HepG2 (cell line): ENCODE data around the gene CLDN14. TPM values are rescaled to one million over a fixed set of nuclear protein-coding genes. Genes with fewer than 3 reads are reported as not detected.

Experiments used
- ATAC-seq: fragments of 200-7000 bp; cut with Tn5 transposase; 3 replicates; pipeline ENCODE4 v1.9.1; 2020; ENCODE audit warnings: mild to moderate bottlenecking, moderate library complexity
- BruUV-seq: library from RNA; stranded (reverse); fragments of 400-500 nt; replicated peaks from 2 replicates; lab custom pipeline; 2021; lab: Mats Ljungman, UMichigan
- CTCF ChIA-PET: fragments of 300-600 bp; formaldehyde crosslinking; extraction: SDS; loops from one replicate; lab custom pipeline; 2021; ENCODE audit warnings: low total read pairs, inconsistent platforms, low intra/inter-chr PET ratio; lab: Yijun Ruan, JAX
- POLR2A ChIA-PET: fragments of 350-600 bp; sonication (Branson Sonifier 250); formaldehyde crosslinking; loops from one replicate; lab custom pipeline; 2020; ENCODE audit warnings: antibody characterized with exemption, inconsistent platforms; lab: Yijun Ruan, JAX
- DNase-seq: peaks from one replicate; pipeline ENCODE4 v3.0.0-alpha.2; 2015; ENCODE audit warnings: low spot score
- FAIRE-seq: peaks from 3 replicates; lab custom pipeline; 2011; peaks lifted over from hg19 to GRCh38; lab: Jason Lieb, UNC
- H2AFZ ChIP-seq: one replicate; pipeline ENCODE4 v1.6.1; 2011; ENCODE audit warnings: low read length, inconsistent platforms
- H3K27ac ChIP-seq: fragments of 300-600 bp; 3 replicates; pipeline ENCODE4 v1.8.0; 2011; ENCODE audit warnings: mixed run types, mild to moderate bottlenecking, mixed read lengths, low read length, inconsistent platforms; ENCODE audit not compliant: insufficient read depth; ENCODE audit errors: extremely low read length
- H3K27me3 ChIP-seq, 2 experiments: fragments of 200-600 bp in 1 of 2; 2 replicates in 1 of 2; 3 replicates in 1 of 2; pipeline versions ENCODE4 v1.6.0 to v1.8.0; 2011; ENCODE audit warnings: low read length in 2 of 2, mild to moderate bottlenecking in 2 of 2, moderate library complexity in 2 of 2, inconsistent platforms in 1 of 2; ENCODE audit not compliant: insufficient read depth in 2 of 2, control insufficient read depth in 1 of 2
- H3K36me3 ChIP-seq, 2 experiments: fragments of 200-600 bp in 1 of 2; replicated peaks in 1 of 2; 2 replicates in 1 of 2; 3 replicates in 1 of 2; pipeline versions ENCODE4 v1.5.1 to v1.8.0; 2011; ENCODE audit warnings: low read length in 2 of 2, inconsistent platforms in 1 of 2; ENCODE audit not compliant: insufficient read depth in 2 of 2, control insufficient read depth in 1 of 2
- H3K4me1 ChIP-seq: 2 replicates; pipeline ENCODE4 v1.5.1; 2012; ENCODE audit warnings: low read length, inconsistent platforms; ENCODE audit not compliant: insufficient read depth
- H3K4me2 ChIP-seq: 2 replicates; pipeline ENCODE4 v1.6.0; 2011; ENCODE audit warnings: low read depth, low read length, inconsistent platforms
- H3K4me3 ChIP-seq, 3 experiments: fragments of 200-600 bp in 1 of 3; sonication (generic), shearing (Covaris generic) in 1 of 3; replicated peaks in 1 of 3; 2 replicates each; pipeline ENCODE4 v1.5.1; 2011 to 2016; ENCODE audit warnings: low read length in 3 of 3, inconsistent platforms in 2 of 3, low read depth in 2 of 3, mild to moderate bottlenecking in 2 of 3, control low read depth in 1 of 3, mixed read lengths in 1 of 3; ENCODE audit not compliant: insufficient read depth in 1 of 3
- H3K79me2 ChIP-seq: one replicate; pipeline ENCODE4 v1.6.1; 2011; ENCODE audit warnings: low read length, inconsistent platforms; ENCODE audit not compliant: insufficient read depth
- H3K9ac ChIP-seq: 2 replicates; pipeline ENCODE4 v1.6.0; 2011; ENCODE audit warnings: mild to moderate bottlenecking, low read depth, low read length, inconsistent platforms; ENCODE audit not compliant: insufficient read depth
- H3K9me3 ChIP-seq: 2 replicates; pipeline ENCODE4 v1.5.1; 2012; ENCODE audit warnings: mild to moderate bottlenecking, low read length
- H4K20me1 ChIP-seq: 2 replicates; pipeline ENCODE4 v1.6.0; 2011; ENCODE audit warnings: inconsistent platforms, mild to moderate bottlenecking, low read length, moderate library complexity; ENCODE audit not compliant: insufficient read depth
- FOXP1 ChIP-seq, 2 experiments: fragments of 450-650 bp in 1 of 2; IDR thresholded peaks; 2 replicates each; pipeline ENCODE4 v1.6.1; 2017 to 2018; ENCODE audit warnings: antibody characterized with exemption in 1 of 2
- ONECUT2 ChIP-seq: sonication (generic); formaldehyde crosslinking; IDR thresholded peaks from 2 replicates; pipeline ENCODE4 v1.4.0; 2020; ENCODE audit warnings: missing genetic modification reagents
- STAT5B ChIP-seq: sonication (generic); formaldehyde crosslinking; IDR thresholded peaks from 2 replicates; pipeline ENCODE4 v1.4.0; 2020; ENCODE audit warnings: missing genetic modification reagents
- ZNF451 ChIP-seq: sonication (generic); formaldehyde crosslinking; IDR thresholded peaks from 2 replicates; pipeline ENCODE4 v1.5.0; 2020; ENCODE audit warnings: mild to moderate bottlenecking, missing genetic modification reagents
- ZNF558 ChIP-seq: sonication (generic); formaldehyde crosslinking; IDR thresholded peaks from 2 replicates; pipeline ENCODE4 v1.9.0; 2022; ENCODE audit warnings: mild to moderate bottlenecking, missing genetic modification reagents, borderline replicate concordance
- ZNF674 ChIP-seq: sonication (generic); formaldehyde crosslinking; IDR thresholded peaks from 2 replicates; pipeline ENCODE4 v1.5.0; 2020; ENCODE audit warnings: low read depth, mild to moderate bottlenecking, missing genetic modification reagents
- ZNF776 ChIP-seq: sonication (generic); formaldehyde crosslinking; IDR thresholded peaks from 2 replicates; pipeline ENCODE4 v1.4.0; 2020; ENCODE audit warnings: mild to moderate bottlenecking, missing genetic modification reagents
- WGBS: methylation state at CpG from one replicate; pipeline ENCODE4 v1.1.6; 2017; ENCODE audit warnings: low lambda C conversion rate; 5-methylcytosine and 5-hydroxymethylcytosine counted together
- in situ Hi-C: cut with HindIII; loops from 2 replicates; pipeline ENCODE4 v1.10.0; 2017; ENCODE audit warnings: low pct_unique_long_range_greater_than_20kb; ENCODE audit not compliant: extremely low pct_ligation_motif_present
- intact Hi-C: fragments of 100-400 bp; cut with micrococcal nuclease; formaldehyde crosslinking; loops from one replicate; pipeline ENCODE4 v1.10.0; 2022; ENCODE audit not compliant: unreplicated experiment
- polyA plus RNA-seq, 8 experiments: library from polyadenylated mRNA; depleted of rRNA in 3 of 8; stranded (reverse) in 7 of 8; unstranded in 1 of 8; fragments of >200 nt; fragmentation: Illumina TruSeq in 4 of 8; extraction: Trizol in 4 of 8; gene quantifications; 2 replicates each; pipeline versions ENCODE4 v1.2.1 to v1.2.3, GENCODE V29; 2011 to 2016; ENCODE audit warnings: low read depth in 4 of 8, missing spikeins in 1 of 8, mixed read lengths in 1 of 8; ENCODE audit not compliant: insufficient read depth in 1 of 8
- total RNA-seq, 5 experiments: library from RNA; depleted of rRNA; stranded (reverse); fragments of >200 nt; fragmentation: Illumina TruSeq; extraction: Trizol; gene quantifications; 2 replicates each; pipeline ENCODE4 v1.2.3, GENCODE V29; 2016; ENCODE audit warnings: low read depth in 1 of 5
- TF ChIP-seq, protein P1 (sequence below): sonication (generic); formaldehyde crosslinking; IDR thresholded peaks from 2 replicates; pipeline ENCODE4 v1.9.0; 2022; ENCODE audit warnings: missing genetic modification reagents, mild to moderate bottlenecking, borderline replicate concordance
- TF ChIP-seq, protein P2 (sequence below): sonication (generic); formaldehyde crosslinking; IDR thresholded peaks from 2 replicates; pipeline ENCODE4 v1.4.0; 2020; ENCODE audit warnings: mild to moderate bottlenecking, missing genetic modification reagents, borderline replicate concordance

The CLDN14 gene
- total and polyA plus RNA-seq, 2 of the 13 experiments (the other 11 are each of a cell fraction or from before 2014, with no cell fraction given): 1.1 to 1.4 TPM

DNA sequence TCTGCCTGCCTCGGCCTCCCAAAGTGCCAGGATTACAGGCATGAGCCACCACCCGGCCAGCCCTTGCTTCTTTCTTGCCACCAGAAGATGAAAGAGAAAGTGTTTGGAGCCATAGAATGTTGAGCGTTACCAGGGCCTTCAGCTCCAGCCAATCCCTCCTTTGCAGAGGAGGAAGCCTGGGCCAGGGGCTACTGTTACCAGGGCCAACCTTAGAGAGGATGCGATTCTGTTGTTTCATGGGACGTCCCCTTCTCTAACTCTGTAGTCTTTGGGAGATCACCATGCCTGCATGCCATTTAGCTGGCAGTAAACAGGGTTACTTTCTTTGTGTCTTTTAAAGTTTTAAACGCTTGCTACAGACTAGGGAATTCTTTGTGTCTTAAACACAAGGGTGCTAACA is 45.8 kb downstream of the CLDN14 start:
- Histone ChIP-seq H3K4me3 (no peak overlapping the region), H3K36me3 (no peaks in the 10 kb centered on the region), H3K9me3 (no peaks in the 10 kb centered on the region), H3K79me2 (no peaks in the 10 kb centered on the region), H2AFZ (no peak overlapping the region), H3K27me3 (no peaks in the 10 kb centered on the region), H3K4me2 (no peak overlapping the region), H4K20me1 (no peaks in the 10 kb centered on the region), H3K4me1 (peaks cover 35% of the 10 kb centered on the region), H3K27ac (no peak overlapping the region), H3K9ac (no peak overlapping the region)
- ATAC-seq (no peak), FAIRE-seq (no peak), DNase-seq (no peak)
- ChIA-PET CTCF (no interaction called here), POLR2A (no interaction called here)
- in situ Hi-C loops (no loop called here), intact Hi-C loops (no loop called here)
- TF ChIP-seq STAT5B (CRISPR knock-in tag): no peak
- no peak for TF ChIP-seq FOXP1 (IDR thresholded peaks at IDR 0.05)
- TF ChIP-seq FOXP1 (CRISPR knock-in tag; IDR thresholded peaks at IDR 0.05): no peak
- TF ChIP-seq ZNF558 (CRISPR knock-in tag): no peak
- no peak for TF ChIP-seq ZNF451 (CRISPR knock-in tag)
- no peak for TF ChIP-seq ONECUT2 (CRISPR knock-in tag)
- TF ChIP-seq, protein P1, sequence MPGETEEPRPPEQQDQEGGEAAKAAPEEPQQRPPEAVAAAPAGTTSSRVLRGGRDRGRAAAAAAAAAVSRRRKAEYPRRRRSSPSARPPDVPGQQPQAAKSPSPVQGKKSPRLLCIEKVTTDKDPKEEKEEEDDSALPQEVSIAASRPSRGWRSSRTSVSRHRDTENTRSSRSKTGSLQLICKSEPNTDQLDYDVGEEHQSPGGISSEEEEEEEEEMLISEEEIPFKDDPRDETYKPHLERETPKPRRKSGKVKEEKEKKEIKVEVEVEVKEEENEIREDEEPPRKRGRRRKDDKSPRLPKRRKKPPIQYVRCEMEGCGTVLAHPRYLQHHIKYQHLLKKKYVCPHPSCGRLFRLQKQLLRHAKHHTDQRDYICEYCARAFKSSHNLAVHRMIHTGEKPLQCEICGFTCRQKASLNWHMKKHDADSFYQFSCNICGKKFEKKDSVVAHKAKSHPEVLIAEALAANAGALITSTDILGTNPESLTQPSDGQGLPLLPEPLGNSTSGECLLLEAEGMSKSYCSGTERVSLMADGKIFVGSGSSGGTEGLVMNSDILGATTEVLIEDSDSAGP (CRISPR knock-in tag): no peak
- TF ChIP-seq ZNF674 (CRISPR knock-in tag): no peak
- TF ChIP-seq ZNF776 (CRISPR knock-in tag): no peak
- TF ChIP-seq, protein P2, sequence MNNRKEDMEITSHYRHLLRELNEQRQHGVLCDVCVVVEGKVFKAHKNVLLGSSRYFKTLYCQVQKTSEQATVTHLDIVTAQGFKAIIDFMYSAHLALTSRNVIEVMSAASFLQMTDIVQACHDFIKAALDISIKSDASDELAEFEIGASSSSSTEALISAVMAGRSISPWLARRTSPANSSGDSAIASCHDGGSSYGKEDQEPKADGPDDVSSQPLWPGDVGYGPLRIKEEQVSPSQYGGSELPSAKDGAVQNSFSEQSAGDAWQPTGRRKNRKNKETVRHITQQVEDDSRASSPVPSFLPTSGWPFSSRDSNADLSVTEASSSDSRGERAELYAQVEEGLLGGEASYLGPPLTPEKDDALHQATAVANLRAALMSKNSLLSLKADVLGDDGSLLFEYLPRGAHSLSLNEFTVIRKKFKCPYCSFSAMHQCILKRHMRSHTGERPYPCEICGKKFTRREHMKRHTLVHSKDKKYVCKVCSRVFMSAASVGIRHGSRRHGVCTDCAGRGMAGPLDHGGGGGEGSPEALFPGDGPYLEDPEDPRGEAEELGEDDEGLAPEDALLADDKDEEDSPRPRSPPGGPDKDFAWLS (CRISPR knock-in tag): no peak
- WGBS: 60% methylated on average over 6 of the region's 6 CpGs
- no TSS peak for BruUV-seq
